ENCODE results near the gene DOCK10. TPM values are rescaled to one million over a fixed set of nuclear protein-coding genes. Genes with fewer than 3 reads are reported as not detected.

The DOCK10 gene
- total and polyA plus RNA-seq, 4 donors = 7.6 to 81.8 (median 42.6) TPM

Small RNAs within 50 kb of the gene (microRNA-seq; reads per million reads assigned to microRNA genes)
- 0 reads per million in 2 donors for gene MIR4439

Data from aorta (tissue), 4 donors.